IMR-90 (cell line): Measurements from ENCODE around the gene MAFG. TPM values are rescaled to one million over a fixed set of nuclear protein-coding genes. Genes with fewer than 3 reads are reported as not detected.

Source experiments
- ATAC-seq: fragments of 200-7000 bp; cut with Tn5 transposase; 2 replicates; pipeline ENCODE4 v1.9.1; 2020; ENCODE audit warnings: low read depth, mild to moderate bottlenecking, moderate library complexity
- BruUV-seq: library from RNA; stranded (reverse); fragments of 400-500 nt; replicated peaks from 2 replicates; lab custom pipeline; 2021; lab: Mats Ljungman, UMichigan
- CTCF ChIA-PET: fragments of 300-600 bp; formaldehyde crosslinking; extraction: SDS; loops from one replicate; lab custom pipeline; 2021; ENCODE audit warnings: antibody characterized with exemption; lab: Yijun Ruan, JAX
- POLR2A ChIA-PET: fragments of 300-600 bp; sonication (Branson Sonifier 250); formaldehyde crosslinking; loops from one replicate; lab custom pipeline; 2022; ENCODE audit warnings: antibody characterized with exemption; ENCODE audit not compliant: unreplicated experiment; lab: Charles Lee
- DNase-seq: peaks from one replicate; pipeline ENCODE4 v3.0.0; 2013
- H2AFZ ChIP-seq: replicated peaks from 2 replicates; pipeline ENCODE3; 2013; ENCODE audit warnings: low read length, mild to moderate bottlenecking; ENCODE audit not compliant: poor library complexity
- H2AK5ac ChIP-seq: 2 replicates; pipeline ENCODE4 v1.6.1; 2013; ENCODE audit warnings: low read depth, low read length, inconsistent platforms
- H2AK9ac ChIP-seq: replicated peaks from 2 replicates; pipeline ENCODE3; 2013; ENCODE audit warnings: mild to moderate bottlenecking, low read depth, low read length, moderate library complexity; ENCODE audit not compliant: poor library complexity
- H2BK120ac ChIP-seq: 2 replicates; pipeline ENCODE4 v1.6.1; 2013; ENCODE audit warnings: low read depth, low read length, inconsistent platforms
- H2BK15ac ChIP-seq: 3 replicates; pipeline ENCODE4 v1.6.1; 2013; ENCODE audit warnings: low read depth, low read length, inconsistent platforms
- H2BK20ac ChIP-seq: 2 replicates; pipeline ENCODE4 v1.6.1; 2013; ENCODE audit warnings: low read depth, mild to moderate bottlenecking, inconsistent platforms, low read length, moderate library complexity
- H2BK5ac ChIP-seq: 2 replicates; pipeline ENCODE4 v1.6.1; 2013; ENCODE audit warnings: mild to moderate bottlenecking, low read depth, low read length, inconsistent platforms; ENCODE audit not compliant: poor library complexity, severe bottlenecking
- H3K14ac ChIP-seq: replicated peaks from 2 replicates; pipeline ENCODE4 v1.6.1; 2013; ENCODE audit warnings: low read depth, low read length, inconsistent platforms
- H3K18ac ChIP-seq: 2 replicates; pipeline ENCODE4 v1.6.1; 2013; ENCODE audit warnings: low read depth, low read length, control low read depth
- H3K23ac ChIP-seq: 2 replicates; pipeline ENCODE4 v1.6.1; 2013; ENCODE audit warnings: low read depth, low read length, inconsistent platforms
- H3K27ac ChIP-seq: 2 replicates; pipeline ENCODE4 v1.5.1; 2013; ENCODE audit warnings: mild to moderate bottlenecking, control low read depth, low read length; ENCODE audit not compliant: insufficient read depth
- H3K27me3 ChIP-seq: 2 replicates; pipeline ENCODE4 v1.6.1; 2013; ENCODE audit warnings: low read length; ENCODE audit not compliant: control insufficient read depth, insufficient read depth
- H3K36me3 ChIP-seq: 2 replicates; pipeline ENCODE4 v1.6.1; 2013; ENCODE audit warnings: low read length, mixed read lengths; ENCODE audit not compliant: control insufficient read depth, insufficient read depth
- H3K4ac ChIP-seq: 2 replicates; pipeline ENCODE4 v1.6.1; 2013; ENCODE audit warnings: low read depth, low read length, inconsistent platforms
- H3K4me1 ChIP-seq: 2 replicates; pipeline ENCODE4 v1.6.1; 2013; ENCODE audit warnings: low read length, mixed read lengths; ENCODE audit not compliant: control insufficient read depth, insufficient read depth
- H3K4me2 ChIP-seq: 2 replicates; pipeline ENCODE4 v1.6.1; 2013; ENCODE audit warnings: low read depth, mild to moderate bottlenecking, control low read depth, low read length, moderate library complexity
- H3K4me3 ChIP-seq: 2 replicates; pipeline ENCODE4 v1.5.1; 2013; ENCODE audit warnings: low read depth, mild to moderate bottlenecking, control low read depth, low read length, moderate library complexity; ENCODE audit not compliant: insufficient read depth
- H3K56ac ChIP-seq: 2 replicates; pipeline ENCODE4 v1.6.1; 2013; ENCODE audit warnings: low read length, inconsistent platforms; ENCODE audit not compliant: insufficient read depth; ENCODE audit errors: extremely low read depth
- H3K79me1 ChIP-seq, 2 experiments: 2 replicates each; pipeline ENCODE4 v1.6.1; 2013; ENCODE audit warnings: low read length in 2 of 2, inconsistent platforms in 1 of 2, low read depth in 1 of 2
- H3K9ac ChIP-seq: 2 replicates; pipeline ENCODE4 v1.6.1; 2013; ENCODE audit warnings: low read depth, low read length, control low read depth
- H3K9me1 ChIP-seq: 2 replicates; pipeline ENCODE4 v1.6.1; 2013; ENCODE audit warnings: low read length, inconsistent platforms; ENCODE audit not compliant: insufficient read depth
- H3K9me3 ChIP-seq: 2 replicates; pipeline ENCODE4 v1.6.1; 2013; ENCODE audit warnings: low read length; ENCODE audit not compliant: control insufficient read depth, insufficient read depth
- H4K20me1 ChIP-seq: 2 replicates; pipeline ENCODE4 v1.6.1; 2013; ENCODE audit warnings: low read length, inconsistent platforms; ENCODE audit not compliant: insufficient read depth
- H4K5ac ChIP-seq: 2 replicates; pipeline ENCODE4 v1.6.1; 2013; ENCODE audit warnings: mild to moderate bottlenecking, low read depth, low read length, control low read depth
- H4K8ac ChIP-seq, 2 experiments: 2 replicates each; pipeline ENCODE4 v1.6.1; 2013; ENCODE audit warnings: low read depth in 2 of 2, low read length in 2 of 2, control low read depth in 1 of 2, inconsistent platforms in 1 of 2
- H4K91ac ChIP-seq: 2 replicates; pipeline ENCODE4 v1.6.1; 2013; ENCODE audit warnings: low read depth, low read length, inconsistent platforms; ENCODE audit not compliant: insufficient read depth
- BHLHE40 ChIP-seq: fragments of 150-350 bp; IDR thresholded peaks from 2 replicates; pipeline ENCODE4 v1.6.1; 2016; ENCODE audit warnings: mild to moderate bottlenecking, low read depth, low read length
- CEBPB ChIP-seq: IDR thresholded peaks from 2 replicates; pipeline ENCODE4 v1.6.1; 2012; ENCODE audit warnings: low read depth, low read length, improper control_type of control experiment
- CTCF ChIP-seq: conservative IDR thresholded peaks from 2 replicates; pipeline ENCODE4 v1.5.1; 2012; ENCODE audit warnings: mild to moderate bottlenecking, low read depth, low read length, improper control_type of control experiment
- ELK1 ChIP-seq: fragments of 150-350 bp; IDR thresholded peaks from 2 replicates; pipeline ENCODE4 v1.6.1; 2016; ENCODE audit warnings: low read depth, mild to moderate bottlenecking, low read length, moderate library complexity, borderline replicate concordance
- MAFK ChIP-seq: IDR thresholded peaks from 2 replicates; pipeline ENCODE4 v1.6.1; 2012; ENCODE audit warnings: low read depth, low read length, improper control_type of control experiment
- MAZ ChIP-seq: IDR thresholded peaks from 2 replicates; pipeline ENCODE4 v1.6.1; 2012; ENCODE audit warnings: low read depth, mild to moderate bottlenecking, low read length, improper control_type of control experiment, moderate library complexity, borderline replicate concordance
- MXI1 ChIP-seq: IDR thresholded peaks from 2 replicates; pipeline ENCODE4 v1.6.1; 2012; ENCODE audit warnings: low read depth, mild to moderate bottlenecking, low read length, moderate library complexity, borderline replicate concordance
- NFE2L2 ChIP-seq: fragments of 150-350 bp; IDR thresholded peaks from 2 replicates; pipeline ENCODE4 v1.6.1; 2016; ENCODE audit warnings: low read depth, mild to moderate bottlenecking, low read length
- RAD21 ChIP-seq: IDR thresholded peaks from 2 replicates; pipeline ENCODE4 v1.6.1; 2012; ENCODE audit warnings: low read length, improper control_type of control experiment
- RCOR1 ChIP-seq: IDR thresholded peaks from 2 replicates; pipeline ENCODE4 v1.6.1; 2012; ENCODE audit warnings: mild to moderate bottlenecking, low read length, improper control_type of control experiment; ENCODE audit not compliant: insufficient replicate concordance
- RFX5 ChIP-seq: IDR thresholded peaks from 2 replicates; pipeline ENCODE4 v1.8.0; 2012; ENCODE audit warnings: low read depth, mild to moderate bottlenecking, low read length, moderate library complexity
- SMC3 ChIP-seq: fragments of 150-350 bp; IDR thresholded peaks from 2 replicates; pipeline ENCODE4 v1.6.1; 2016; ENCODE audit warnings: low read depth, mild to moderate bottlenecking, antibody characterized with exemption, low read length, moderate library complexity
- USF2 ChIP-seq: fragments of 150-350 bp; IDR thresholded peaks from 2 replicates; pipeline ENCODE4 v1.6.1; 2017; ENCODE audit warnings: mild to moderate bottlenecking, antibody characterized with exemption, low read length, low read depth
- WGBS, 2 experiments: methylation state at CpG; one replicate each; pipeline versions ENCODE4 v1.1.5 to v1.1.7; 2013; ENCODE audit warnings: missing lambda C conversion rate in 2 of 2; ENCODE audit not compliant: insufficient read length in 1 of 2; ENCODE audit errors: extremely low coverage in 2 of 2; 5-methylcytosine and 5-hydroxymethylcytosine counted together
- dilution Hi-C: fragments of 300-500 bp; cut with HindIII; formaldehyde crosslinking; loops from one replicate; pipeline ENCODE4 v1.14.3; 2018; ENCODE audit warnings: low sequenced_read_pairs; ENCODE audit not compliant: unreplicated experiment
- in situ Hi-C: fragments of 300-500 bp; cut with MboI; formaldehyde crosslinking; loops from 3 replicates; pipeline ENCODE4 v1.14.3; 2019; ENCODE audit warnings: low sequenced_read_pairs, inconsistent platforms, mixed read lengths
- intact Hi-C: fragments of 100-400 bp; cut with micrococcal nuclease; formaldehyde crosslinking; loops from 2 replicates; pipeline ENCODE4 v1.10.0; 2022
- polyA plus RNA-seq, 3 experiments: library from polyadenylated mRNA; depleted of rRNA; stranded (reverse); fragments of >200 nt; gene quantifications; 2 replicates each; pipeline ENCODE4 v1.2.3, GENCODE V29; 2012; ENCODE audit warnings: low replicate concordance in 1 of 3
- total RNA-seq: library from RNA; depleted of rRNA; stranded (reverse); fragments of >200 nt; gene quantifications from 2 replicates; pipeline ENCODE4 v1.2.3, GENCODE V29; 2012

Gene MAFG
- total and polyA plus RNA-seq, 2 of the 4 experiments (the other 2 are of a cell fraction): 6.1 to 15.4 TPM

- H3K9me3 ChIP-seq: no peaks in the 10 kb centered on the region
- H3K23ac ChIP-seq: no peak overlapping the region
- H3K4me1 ChIP-seq: no peaks in the 10 kb centered on the region
- H3K27ac ChIP-seq: no peak overlapping the region
- CTCF ChIA-PET: no interaction called here
- no peak overlapping the region for H4K91ac ChIP-seq
- whole genome bisulfite sequencing, 2 experiments: 78% methylated on average over 4 of the region's 9 CpGs; no CpG with 5 or more reads in 1 of the 2 experiments
- no peak overlapping the region for H2AK5ac ChIP-seq
- no peak overlapping the region for H4K5ac ChIP-seq
- no peak overlapping the region for H3K56ac ChIP-seq
- H3K79me1 ChIP-seq: no peaks in the 10 kb centered on the region
- dilution Hi-C loops (no loop called here), intact Hi-C loops (no loop called here), in situ Hi-C loops (no loop called here)
- no peak overlapping the region for H2BK15ac ChIP-seq
- no peak overlapping the region for H3K14ac ChIP-seq
- H3K4ac ChIP-seq: no peak overlapping the region
- DNase-seq (no peak), ATAC-seq (no peak)
- no peak overlapping the region for H2AK9ac ChIP-seq
- no peak overlapping the region for H2AFZ ChIP-seq
- no peaks in the 10 kb centered on the region for H3K36me3 ChIP-seq
- H3K9ac ChIP-seq: no peak overlapping the region
- H2BK5ac ChIP-seq: no peak overlapping the region
- POLR2A ChIA-PET: no interaction called here
- H3K18ac ChIP-seq: no peak overlapping the region
- H3K4me2 ChIP-seq: no peak overlapping the region
- no peak overlapping the region for H3K4me3 ChIP-seq
- TF ChIP-seq ELK1 (no peak), RFX5 (no peak), SMC3 (no peak), MAZ (no peak), BHLHE40 (no peak), MAFK (no peak), CTCF (no peak), NFE2L2 (no peak), RAD21 (no peak), MXI1 (no peak), USF2 (no peak), CEBPB (no peak), RCOR1 (no peak)
- no peaks in the 10 kb centered on the region for H3K9me1 ChIP-seq
- H2BK120ac ChIP-seq: no peak overlapping the region
- H3K27me3 ChIP-seq: peaks cover 25% of the 10 kb centered on the region
- H2BK20ac ChIP-seq: no peak overlapping the region
- no peak overlapping the region for H4K8ac ChIP-seq
- H4K20me1 ChIP-seq: no peaks in the 10 kb centered on the region; the same call in 1 of the 2 replicates
- no TSS peak for BruUV-seq
Observed at GRCh38 chr17:81944858-81945257, 17.3 kb upstream of the MAFG start.
